Coronary artery (tissue), 2 donors: ENCODE data around the gene MAMSTR.

Experiments used
- DNase-seq: peaks from one replicate; pipeline ENCODE4 v3.0.0-alpha.2; 2017; ENCODE audit warnings: low spot score
- H3K27ac ChIP-seq, 2 donors: fragments of 200-600 bp; sonication (generic); one replicate each; pipeline ENCODE4 v1.5.1; 2016 to 2019
- H3K4me3 ChIP-seq: fragments of 200-600 bp; sonication (generic); 2 replicates; pipeline ENCODE4 v1.5.1; 2016; ENCODE audit warnings: mild to moderate bottlenecking, moderate library complexity
- CTCF ChIP-seq: fragments of 200-600 bp; sonication (generic); IDR thresholded peaks from one replicate; pipeline ENCODE4 v1.5.1; 2019; ENCODE audit warnings: antibody characterized with exemption

MAMSTR gene

GRCh38 chr19:48715681-48716171 lies 3.8 kb downstream of the MAMSTR start:
- peak overlapping the region; percentile 42 to 89 for H3K27ac ChIP-seq
- H3K4me3 ChIP-seq: peak overlapping the region; percentile 78
- TF ChIP-seq CTCF: no peak
- DNase-seq: no peak

GRCh38 chr19:48714759-48715675 lies 4.5 kb downstream of the MAMSTR start:
- H3K4me3 ChIP-seq: peak overlapping the region; percentile 78
- DNase-seq: peak; percentile 79
- no peak for TF ChIP-seq CTCF
- H3K27ac ChIP-seq: peak overlapping the region; percentile 67 to 89

- peak; percentile 99 for DNase-seq
- TF ChIP-seq CTCF: no peak
- H3K27ac ChIP-seq: peak overlapping the region; percentile 67 to 89
- H3K4me3 ChIP-seq: peak overlapping the region; percentile 78
Observed at GRCh38 chr19:48713864-48714755, 5.4 kb downstream of the MAMSTR start.

GRCh38 chr19:48713041-48713863 lies 6.3 kb downstream of the MAMSTR start:
- peak overlapping the region; percentile 46 to 72 for H3K27ac ChIP-seq
- DNase-seq: peak; percentile 73
- TF ChIP-seq CTCF: no peak
- peak overlapping the region; percentile 78 for H3K4me3 ChIP-seq

- no peak overlapping the region for H3K27ac ChIP-seq
- DNase-seq: no peak
- no peak overlapping the region for H3K4me3 ChIP-seq
- TF ChIP-seq CTCF: no peak
Observed at GRCh38 chr19:48711106-48711662, 8.3 kb downstream of the MAMSTR start.

- Histone ChIP-seq H3K4me3 (no peak overlapping the region), H3K27ac (no peak overlapping the region)
- TF ChIP-seq CTCF: no peak
- no peak for DNase-seq
Observed at GRCh38 chr19:48708471-48708870, 11.1 kb downstream of the MAMSTR start.
